Measurements from ENCODE around the gene PDLIM4. TPM values are rescaled to one million over a fixed set of nuclear protein-coding genes. Genes with fewer than 3 reads are reported as not detected.

PDLIM4 gene
- total and polyA plus RNA-seq, 9 donors = 3.4 to 63.4 (median 40.8) TPM

- 87 to 91% (median 89%) methylated on average over 2 of the region's 2 CpGs for WGBS, 3 donors
- Histone ChIP-seq H3K36me3 (no peaks in the 10 kb centered on the region), H3K4me1 (ENCODE audit: insufficient read depth) (peaks cover 2% of the 10 kb centered on the region), H3K27me3 (no peaks in the 10 kb centered on the region), H3K9me3 (no peaks in the 10 kb centered on the region), H3K4me3 (no peak overlapping the region), H3K27ac (no peak overlapping the region)
- TF ChIP-seq POLR2A (IDR thresholded peaks at IDR 0.05) (no peak), EP300 (IDR thresholded peaks at IDR 0.05) (no peak), CTCF (IDR thresholded peaks at IDR 0.05) (no peak)
- DNase-seq = no peak
- intact Hi-C loops (cut with DNase I) = loop anchor here in 2 of 4 donors (10.0 kb wide), 2 partner anchors 66 to 84 kb away; partner anchors contain the start of gene P4HA2 (in 1 of the 2)
These were observed 33.5 kb downstream of the PDLIM4 start for GRCh38 chr5:132291026-132291425.

GRCh38 chr5:132293066-132293991 is 35.8 kb downstream of the PDLIM4 start:
- H3K27ac ChIP-seq = peak overlapping the region; percentile 92 to 100
- no peaks in the 10 kb centered on the region for H3K27me3 ChIP-seq
- peak overlapping the region; percentile 85 for H3K4me3 ChIP-seq
- 0 to 1% (median 1%) methylated on average over 36 to 50 of the region's 50 CpGs for WGBS, 3 donors
- peak; percentile 97 to 98 (median 98) for DNase-seq
- peaks cover 2% of the 10 kb centered on the region for H3K4me1 ChIP-seq (ENCODE audit: insufficient read depth)
- TF ChIP-seq POLR2A (IDR thresholded peaks at IDR 0.05) (peak; percentile 47), EP300 (IDR thresholded peaks at IDR 0.05) (no peak), CTCF (IDR thresholded peaks at IDR 0.05) (peak in 1 of 3 donors; percentile 29)
- no peaks in the 10 kb centered on the region for H3K36me3 ChIP-seq
- intact Hi-C loops (cut with DNase I) = loop anchor here in 2 of 4 donors (10.0 kb wide), 2 partner anchors 69 to 81 kb away; partner anchors contain the start of gene P4HA2 (in 1 of the 2)
- H3K9me3 ChIP-seq = no peaks in the 10 kb centered on the region

GRCh38 chr5:132293992-132294727 is 36.7 kb downstream of the PDLIM4 start, which contains the start of gene SLC22A4:
TSS of gene SLC22A4 (plus strand) at chr5:132294394. CDS start at chr5:132294617, 223 bp downstream.
- peak; percentile 94 to 96 (median 95) for DNase-seq
- TF ChIP-seq CTCF (IDR thresholded peaks at IDR 0.05) (peak in 1 of 3 donors; percentile 2), POLR2A (IDR thresholded peaks at IDR 0.05) (peak; percentile 95), EP300 (IDR thresholded peaks at IDR 0.05) (peak; percentile 52)
- Histone ChIP-seq H3K9me3 (no peaks in the 10 kb centered on the region), H3K27me3 (no peaks in the 10 kb centered on the region), H3K27ac (peak within 1 kb of the TSS; percentile 92 to 100), H3K4me1 (ENCODE audit: insufficient read depth) (peaks cover 2% of the 10 kb centered on the region), H3K36me3 (no peaks in the 10 kb centered on the region), H3K4me3 (peak within 1 kb of the TSS; percentile 85)
- intact Hi-C loops (cut with DNase I) = loop anchor here in 2 of 4 donors (10.0 kb wide), 2 partner anchors 69 to 81 kb away; partner anchors contain the start of gene P4HA2 (in 1 of the 2)
- WGBS, 3 donors = 0% methylated on average over 31 to 63 of the region's 63 CpGs

All from ovary (tissue), 9 donors.